Activated T-helper 1 cell treated with Interleukin-2 at 50 U/mL for 16 hours (primary cell): Measurements from ENCODE around the gene EHMT1.
"Not testable (repeated sequence)": the region's sequence is repeated elsewhere in the genome, so short reads cannot be mapped to it uniquely, and the experiment has no call there.

ENCODE experiments used
- DNase-seq: peaks from one replicate; pipeline ENCODE4 v3.0.0-alpha.2; 2020; ENCODE audit warnings: low read depth

EHMT1 gene

GRCh38 chr9:137809726-137810450 lies 191.1 kb downstream of the EHMT1 start:
- not testable (repeated sequence) for DNase-seq

GRCh38 chr9:137811283-137811870 lies 192.6 kb downstream of the EHMT1 start:
- no peak for DNase-seq

GRCh38 chr9:137812356-137813023 lies 193.7 kb downstream of the EHMT1 start:
- no peak for DNase-seq

GRCh38 chr9:137813167-137813566 lies 194.4 kb downstream of the EHMT1 start:
- no peak for DNase-seq

- no peak for DNase-seq
Observed at GRCh38 chr9:137813651-137814415, 195.0 kb downstream of the EHMT1 start.

GRCh38 chr9:137814436-137814835 lies 195.6 kb downstream of the EHMT1 start:
- no peak for DNase-seq

- no peak for DNase-seq
Observed at GRCh38 chr9:137814841-137815240, 196.0 kb downstream of the EHMT1 start.

- DNase-seq = no peak
Observed at GRCh38 chr9:137815256-137816255, 196.8 kb downstream of the EHMT1 start.

- no peak for DNase-seq
Observed at GRCh38 chr9:137816531-137817235, 197.9 kb downstream of the EHMT1 start.

- no peak for DNase-seq
Observed at GRCh38 chr9:137817236-137818200, 198.7 kb downstream of the EHMT1 start.

GRCh38 chr9:137818286-137818685 lies 199.5 kb downstream of the EHMT1 start:
- no peak for DNase-seq

GRCh38 chr9:137820161-137820855 lies 201.5 kb downstream of the EHMT1 start:
- no peak for DNase-seq

GRCh38 chr9:137823986-137824771 lies 205.4 kb downstream of the EHMT1 start:
- DNase-seq = no peak

GRCh38 chr9:137825324-137825989 lies 206.7 kb downstream of the EHMT1 start:
- no peak for DNase-seq

GRCh38 chr9:137827908-137828526 lies 209.2 kb downstream of the EHMT1 start:
- no peak for DNase-seq

- no peak for DNase-seq
Observed at GRCh38 chr9:137828527-137829259, 209.9 kb downstream of the EHMT1 start.
